ENCODE measurements around the gene ZIM2.

- no peak for TF ChIP-seq GATA3 (IDR thresholded peaks at IDR 0.05; ENCODE audit: low read depth, low read length)
- no peak for TF ChIP-seq GATA2 (IDR thresholded peaks at IDR 0.05; ENCODE audit: low read depth, low read length)
Measured at GRCh38 chr19:56748378-56748777, 92.1 kb downstream of the ZIM2 start.

Measured in SH-SY5Y (cell line).